CD4-positive, alpha-beta T cell (primary cell): ENCODE measurements around the gene KPNB1. TPM values are rescaled to one million over a fixed set of nuclear protein-coding genes. Genes with fewer than 3 reads are reported as not detected.

Source experiments
- ATAC-seq: fragments of 200-7000 bp; cut with Tn5 transposase; one replicate; pipeline ENCODE4 v1.10.0; 2022; ENCODE audit warnings: mild to moderate bottlenecking; ENCODE audit not compliant: poor library complexity
- CTCF ChIA-PET: fragments of 350-600 bp; sonication (Branson Sonifier 250); formaldehyde crosslinking; loops from one replicate; lab custom pipeline; 2021; ENCODE audit warnings: antibody characterized with exemption, inconsistent platforms; lab: Charles Lee
- POLR2A ChIA-PET: fragments of 350-600 bp; sonication (Branson Sonifier 250); formaldehyde crosslinking; loops from one replicate; lab custom pipeline; 2021; ENCODE audit warnings: antibody characterized with exemption, inconsistent platforms; lab: Charles Lee
- DNase-seq, 14 experiments: peaks; one replicate each; pipeline ENCODE4 v3.0.0-alpha.2; 2013 to 2020; ENCODE audit warnings: mixed read lengths in 2 of 14
- H3K27ac ChIP-seq, 2 donors: one replicate each; pipeline versions ENCODE4 v1.5.1 to v1.7.0; 2013; ENCODE audit warnings: low read length in 2 of 2, low read depth in 1 of 2, mild to moderate bottlenecking in 1 of 2
- H3K27me3 ChIP-seq, 2 experiments: 1 replicate in 1 of 2; 2 replicates in 1 of 2; pipeline versions ENCODE4 v1.6.1 to v1.7.0; 2013; ENCODE audit warnings: low read length in 2 of 2, control low read depth in 1 of 2, mild to moderate bottlenecking in 1 of 2, moderate library complexity in 1 of 2; ENCODE audit not compliant: insufficient read depth in 2 of 2, control insufficient read depth in 1 of 2
- H3K36me3 ChIP-seq: one replicate; pipeline ENCODE4 v1.6.1; 2013; ENCODE audit warnings: low read length, control low read depth; ENCODE audit not compliant: insufficient read depth
- H3K4me1 ChIP-seq: one replicate; pipeline ENCODE4 v1.6.1; 2013; ENCODE audit warnings: low read length, control low read depth; ENCODE audit not compliant: insufficient read depth
- H3K4me3 ChIP-seq: one replicate; pipeline ENCODE4 v1.5.1; 2013; ENCODE audit warnings: mild to moderate bottlenecking, low read length, moderate library complexity
- H3K9me3 ChIP-seq, 2 experiments: 1 replicate in 1 of 2; 2 replicates in 1 of 2; pipeline versions ENCODE4 v1.6.1 to v1.7.0; 2013; ENCODE audit warnings: low read length in 2 of 2, mild to moderate bottlenecking in 2 of 2, control low read depth in 1 of 2, moderate library complexity in 1 of 2; ENCODE audit not compliant: control insufficient read depth in 1 of 2, insufficient read depth in 1 of 2
- H3K27ac Mint-ChIP-seq: one replicate; pipeline ENCODE4 v1.8.0; 2020; ENCODE audit warnings: mixed read lengths
- H3K27me3 Mint-ChIP-seq: one replicate; pipeline ENCODE4 v1.8.0; 2021; ENCODE audit warnings: mixed read lengths
- H3K36me3 Mint-ChIP-seq: one replicate; pipeline ENCODE4 v1.8.0; 2021; ENCODE audit warnings: low read depth, mixed read lengths
- H3K4me1 Mint-ChIP-seq: one replicate; pipeline ENCODE4 v1.8.0; 2021; ENCODE audit warnings: low read depth, mixed read lengths
- H3K4me3 Mint-ChIP-seq: one replicate; pipeline ENCODE4 v1.8.0; 2020; ENCODE audit warnings: mild to moderate bottlenecking, mixed read lengths
- H3K9me3 Mint-ChIP-seq: one replicate; pipeline ENCODE4 v1.8.0; 2020; ENCODE audit warnings: mixed read lengths
- CTCF ChIP-seq: fragments of 200-600 bp; IDR thresholded peaks from one replicate; pipeline ENCODE4 v1.8.0; 2022; ENCODE audit warnings: antibody characterized with exemption, mild to moderate bottlenecking
- intact Hi-C, 2 experiments: fragments of 100-400 bp; cut with DNase I in 1 of 2; cut with micrococcal nuclease in 1 of 2; formaldehyde crosslinking; loops; one replicate each; pipeline versions ENCODE4 v1.15.1 to v1.9.0; 2023 to 2025; cut with DNase I, micrococcal nuclease
- total RNA-seq, 174 experiments: library from RNA in 2 of 174; stranded (reverse) in 2 of 174; gene quantifications; one replicate each; pipeline ENCODE4 v1.2.3 and lab custom pipeline; 2021 to 2026

The KPNB1 gene
- total RNA-seq, 2 experiments from 2014 or later, result 145 to 151 TPM

DNA sequence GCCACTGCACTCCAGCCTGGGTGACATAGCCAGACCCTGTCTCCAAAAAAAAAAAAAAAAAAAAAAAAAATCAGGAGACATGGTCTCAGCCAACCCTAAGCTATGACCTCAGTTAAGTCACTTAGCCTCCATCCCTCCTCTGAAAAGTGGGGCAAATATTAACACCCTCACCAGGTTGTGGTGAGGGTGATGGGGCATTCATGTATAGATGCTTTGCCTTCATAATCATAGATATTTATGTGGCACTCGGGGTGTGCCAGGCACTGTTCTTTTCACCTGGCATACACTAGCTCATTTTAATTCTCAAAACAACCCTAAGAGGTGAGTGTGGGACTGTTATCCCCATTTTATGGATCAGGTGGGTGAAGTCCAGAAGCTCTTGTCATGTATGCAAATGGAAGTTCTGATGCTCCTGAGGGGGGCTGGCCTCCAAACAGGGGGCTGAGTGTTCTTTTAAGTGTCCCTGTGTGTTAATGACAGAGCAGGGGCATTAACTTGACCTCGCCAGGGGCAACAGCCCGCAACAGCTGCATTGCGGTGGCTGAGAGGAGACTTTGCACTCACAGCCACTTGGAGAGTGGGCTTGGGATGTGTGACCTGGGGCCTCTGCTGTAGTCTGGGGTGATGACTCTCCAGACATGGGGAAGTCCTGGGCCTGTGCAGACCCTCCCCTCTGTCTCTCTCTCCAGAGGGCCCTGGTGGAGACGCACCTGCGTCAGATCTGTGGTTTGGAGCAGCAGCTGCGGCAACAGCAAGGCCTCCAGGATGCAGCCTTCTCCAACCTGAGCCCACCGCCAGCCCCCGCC is 48.4 kb downstream of the KPNB1 start:
- Histone ChIP-seq H3K4me1 (peaks cover 66% of the 10 kb centered on the region), H3K27me3 (no peaks in the 10 kb centered on the region), H3K36me3 (no peaks in the 10 kb centered on the region), H3K4me3 (no peak overlapping the region), H3K27ac (no peak overlapping the region), H3K9me3 (no peaks in the 10 kb centered on the region)
- DNase-seq, result peak in 1 of 14 experiments; percentile 40
- intact Hi-C loops, result loop anchor here (2.0 to 5.0 kb wide), 2 partner anchors 104 to 105 kb away; no protein-coding TSS in a partner anchor
- no peak overlapping the region for H3K27ac Mint-ChIP-seq
- ChIA-PET POLR2A (interaction anchor here (1.2 to 2.0 kb wide), 2 partner anchors 20 to 34 kb away, joined by 4 to 5 read pairs; partner anchors contain the start of gene TBX21), CTCF (interaction anchor here (0.6 to 1.3 kb wide), 6 partner anchors 20 to 1716 kb away, joined by 3 to 11 read pairs (median 4); partner anchors contain the start of genes PHB1 and TBX21)
- no peaks in the 10 kb centered on the region for H3K9me3 Mint-ChIP-seq
- H3K27me3 Mint-ChIP-seq, result no peaks in the 10 kb centered on the region
- peak overlapping the region; percentile 11 for H3K4me3 Mint-ChIP-seq
- no peak for ATAC-seq
- no peak for TF ChIP-seq CTCF
- H3K4me1 Mint-ChIP-seq, result peaks cover 42% of the 10 kb centered on the region
- no peaks in the 10 kb centered on the region for H3K36me3 Mint-ChIP-seq

- intact Hi-C loops, result loop anchor here (1.0 to 5.0 kb wide), 4 partner anchors 19 to 104 kb away; no protein-coding TSS in a partner anchor
- H3K9me3 Mint-ChIP-seq, result no peaks in the 10 kb centered on the region
- H3K36me3 ChIP-seq, result no peaks in the 10 kb centered on the region
- ChIA-PET CTCF (interaction anchor here (0.6 to 1.8 kb wide), 7 partner anchors 8 to 44 kb away, joined by 3 to 8 read pairs (median 3); partner anchors contain the start of gene TBX21), POLR2A (interaction anchor here (0.6 kb wide), 1 partner anchor 34 kb away, joined by 4 read pairs; the partner anchor contains the start of gene TBX21)
- no peaks in the 10 kb centered on the region for H3K9me3 ChIP-seq
- no peaks in the 10 kb centered on the region for H3K27me3 ChIP-seq
- ATAC-seq, result peak; percentile 53
- H3K4me3 ChIP-seq, result no peak overlapping the region
- peaks cover 45% of the 10 kb centered on the region for H3K4me1 Mint-ChIP-seq
- H3K27ac ChIP-seq, result no peak overlapping the region
- no peak overlapping the region for H3K27ac Mint-ChIP-seq
- H3K4me1 ChIP-seq, result peaks cover 70% of the 10 kb centered on the region
- TF ChIP-seq CTCF, result peak; percentile 99
- H3K4me3 Mint-ChIP-seq, result peak overlapping the region; percentile 46
- no peaks in the 10 kb centered on the region for H3K27me3 Mint-ChIP-seq
- DNase-seq, result peak; percentile 51 to 90 (median 78)
- no peaks in the 10 kb centered on the region for H3K36me3 Mint-ChIP-seq
Measured at GRCh38 chr17:47698749-47699535, 49.2 kb downstream of the KPNB1 start.

DNA sequence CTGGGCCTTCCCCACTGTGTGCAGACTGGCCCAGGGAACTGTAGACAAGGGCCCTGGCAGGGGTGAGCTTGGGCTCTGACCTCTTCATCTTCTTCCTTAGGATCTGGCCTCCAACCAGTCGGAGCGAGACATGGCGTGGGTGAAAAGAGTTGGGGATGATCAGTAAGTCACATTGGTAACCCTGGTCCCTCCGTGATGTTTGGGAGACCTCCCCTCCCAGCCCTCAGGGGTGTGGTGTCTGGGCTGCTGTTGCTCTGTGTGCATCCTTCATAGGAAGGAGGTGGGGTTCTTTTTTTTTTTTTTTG is 49.8 kb downstream of the KPNB1 start:
- no peak for ATAC-seq
- H3K4me1 ChIP-seq, result peaks cover 76% of the 10 kb centered on the region
- H3K9me3 ChIP-seq, result no peaks in the 10 kb centered on the region
- no peak overlapping the region for H3K4me3 ChIP-seq
- no peaks in the 10 kb centered on the region for H3K27me3 ChIP-seq
- peaks cover 51% of the 10 kb centered on the region for H3K4me1 Mint-ChIP-seq
- H3K27ac ChIP-seq, result no peak overlapping the region
- no peak for TF ChIP-seq CTCF
- no peaks in the 10 kb centered on the region for H3K27me3 Mint-ChIP-seq
- intact Hi-C loops, result loop anchor here (1.0 to 5.0 kb wide), 4 partner anchors 19 to 103 kb away; no protein-coding TSS in a partner anchor
- H3K36me3 Mint-ChIP-seq, result no peaks in the 10 kb centered on the region
- H3K4me3 Mint-ChIP-seq, result no peak overlapping the region
- no peak for DNase-seq
- ChIA-PET CTCF (interaction anchor here (0.6 to 1.8 kb wide), 9 partner anchors 8 to 44 kb away, joined by 3 to 8 read pairs (median 3); partner anchors contain the start of gene TBX21), POLR2A (interaction anchor here (0.6 kb wide), 1 partner anchor 33 kb away, joined by 4 read pairs; the partner anchor contains the start of gene TBX21)
- H3K9me3 Mint-ChIP-seq, result no peaks in the 10 kb centered on the region
- H3K36me3 ChIP-seq, result no peaks in the 10 kb centered on the region
- H3K27ac Mint-ChIP-seq, result no peak overlapping the region
